Heart left ventricle (tissue), 16 donors: ENCODE data around the gene ASPSCR1. TPM values are rescaled to one million over a fixed set of nuclear protein-coding genes. Genes with fewer than 3 reads are reported as not detected.

Experiments
- ATAC-seq, 4 donors: fragments of 200-7000 bp; cut with Tn5 transposase; one replicate each; pipeline ENCODE4 v1.9.1; 2020 to 2022; ENCODE audit warnings: moderate library complexity in 4 of 4, mild to moderate bottlenecking in 3 of 4, moderate number of reproducible peaks in 1 of 4
- DNase-seq, 5 donors: peaks; one replicate each; pipeline ENCODE4 v3.0.0-alpha.2; 2020
- H3K27ac ChIP-seq, 12 donors: fragments of 200-600 bp; sonication (generic) in 4 of 12; one replicate each; pipeline versions ENCODE4 v1.5.0 to v1.8.0; 2016 to 2022; ENCODE audit warnings: mild to moderate bottlenecking in 2 of 12
- H3K27me3 ChIP-seq, 9 donors: fragments of 200-600 bp; sonication (generic) in 2 of 9; one replicate each; pipeline versions ENCODE4 v1.5.1 to v1.8.0; 2016 to 2022; ENCODE audit warnings: mild to moderate bottlenecking in 3 of 9
- H3K36me3 ChIP-seq, 9 donors: fragments of 200-600 bp; sonication (generic) in 2 of 9; one replicate each; pipeline versions ENCODE4 v1.5.0 to v1.8.0; 2018 to 2022; ENCODE audit warnings: mild to moderate bottlenecking in 2 of 9
- H3K4me1 ChIP-seq, 12 donors: fragments of 200-600 bp; sonication (generic) in 4 of 12; one replicate each; pipeline versions ENCODE4 v1.5.0 to v1.8.0; 2016 to 2022; ENCODE audit warnings: mild to moderate bottlenecking in 3 of 12
- H3K4me3 ChIP-seq, 12 donors: fragments of 200-600 bp; sonication (generic) in 4 of 12; one replicate each; pipeline versions ENCODE4 v1.5.0 to v1.8.0; 2017 to 2022; ENCODE audit warnings: mild to moderate bottlenecking in 9 of 12, moderate library complexity in 4 of 12
- H3K9me3 ChIP-seq, 12 donors: fragments of 200-600 bp; sonication (generic) in 4 of 12; one replicate each; pipeline versions ENCODE4 v1.5.0 to v1.8.0; 2016 to 2022; ENCODE audit warnings: mild to moderate bottlenecking in 1 of 12
- POLR2A ChIP-seq, 2 donors: fragments of 450-650 bp; IDR thresholded peaks; one replicate each; pipeline ENCODE4 v1.6.1; 2017; ENCODE audit warnings: antibody characterized with exemption in 2 of 2, mild to moderate bottlenecking in 2 of 2, moderate library complexity in 2 of 2
- WGBS, 4 donors: extraction: QIAGEN DNeasy Blood & Tissue Kit in 2 of 4; methylation state at CpG; one replicate each; pipeline versions ENCODE4 v1.1.5 to v1.1.7; 2013 to 2018; 5-methylcytosine and 5-hydroxymethylcytosine counted together
- intact Hi-C, 10 donors: fragments of 100-400 bp; cut with DNase I; formaldehyde crosslinking; loops; one replicate each; pipeline versions ENCODE4 v1.11.1 to v1.14.2; 2022
- polyA plus RNA-seq, 2 donors: library from polyadenylated mRNA; stranded (reverse); fragments of 200-250 nt; gene quantifications; one replicate each; pipeline ENCODE4 v1.2.3, GENCODE V29; 2013
- total RNA-seq, 9 donors: library from RNA; depleted of rRNA in 2 of 9; stranded (reverse); fragments of >200 nt in 2 of 9; fragmentation: NEBNext Ultra II Directional in 3 of 9; extraction: Animal tissue kit (Norgen Biotek cat#: 25700) in 3 of 9; gene quantifications; one replicate each; pipeline versions ENCODE4 v1.1.0 to v1.2.4, GENCODE V29; 2016 to 2023
- TF ChIP-seq, protein P1 (sequence below), 12 donors: fragments of 200-600 bp; sonication (generic) in 4 of 12; IDR thresholded peaks; one replicate each; pipeline versions ENCODE4 v1.5.0 to v1.8.0; 2018 to 2022; ENCODE audit warnings: antibody characterized with exemption in 12 of 12, mild to moderate bottlenecking in 5 of 12
- donor health status: ischemic (EF 13 %, LVEDD 7.1; RV severe dilation, severe dysfunction).
- donor health status: healthy with polysubstance abuse.
- donor health status: DM: no; HTN: yes; CAD: no.
- donor health status: DM: no; HTN: no; CAD: no.
- donor health status: ischemic (EF 25% LVEDD 6.9; RV normal size, moderate dysfunction).
- donor health status: ischemic (EF 25% LVEDD 5.7; RV mildly dilated, moderate dysfunction).
- donor health status: healthy.
- donor health status: DM: yes; HTN: yes; CAD: no.
- donor health status: ischemic (EF 35%, LVEDD 5.7; RV mildly dilated, moderate dysfunction).
- donor health status: nonischemic (EF 11% LVEDD 7.7; RV severe dilation, severe dysfunction).
- donor health status: DM: yes; HTN: yes; CAD: no.
- donor health status: PGD.
- donor health status: ischemic (EF 29% LVEDD 5.4; RV normal size, mild dysfunction).
- donor health status: nonischemic (EF 23%, LVEDD 6.1; RV moderate dilation, normal function).

Gene ASPSCR1
- total and polyA plus RNA-seq, 11 donors = 15.1 to 43.6 (median 22.9) TPM

- Histone ChIP-seq H3K4me3 (peak overlapping the region; percentile 23 to 62 (median 52)), H3K36me3 (peaks cover 0 to 5% (median 0%) of the 10 kb centered on the region in 9 donors), H3K9me3 (no peaks in the 10 kb centered on the region), H3K4me1 (peaks cover 0 to 37% (median 16%) of the 10 kb centered on the region in 12 donors), H3K27me3 (peaks cover 0 to 9% (median 0%) of the 10 kb centered on the region in 9 donors), H3K27ac (peak overlapping the region in 2 of 12 donors; percentile 3 to 50)
- DNase-seq (peak; percentile 79 to 94 (median 85)), ATAC-seq (peak; percentile 43 to 89 (median 79))
- intact Hi-C loops = loop anchor here in 9 of 10 donors (1.0 to 10.0 kb wide), 8 partner anchors 74 to 294 kb away; no protein-coding TSS in a partner anchor
- WGBS, 4 donors = 1 to 2% (median 1%) methylated on average over 39 to 94 of the region's 94 CpGs
- TF ChIP-seq, protein P1, sequence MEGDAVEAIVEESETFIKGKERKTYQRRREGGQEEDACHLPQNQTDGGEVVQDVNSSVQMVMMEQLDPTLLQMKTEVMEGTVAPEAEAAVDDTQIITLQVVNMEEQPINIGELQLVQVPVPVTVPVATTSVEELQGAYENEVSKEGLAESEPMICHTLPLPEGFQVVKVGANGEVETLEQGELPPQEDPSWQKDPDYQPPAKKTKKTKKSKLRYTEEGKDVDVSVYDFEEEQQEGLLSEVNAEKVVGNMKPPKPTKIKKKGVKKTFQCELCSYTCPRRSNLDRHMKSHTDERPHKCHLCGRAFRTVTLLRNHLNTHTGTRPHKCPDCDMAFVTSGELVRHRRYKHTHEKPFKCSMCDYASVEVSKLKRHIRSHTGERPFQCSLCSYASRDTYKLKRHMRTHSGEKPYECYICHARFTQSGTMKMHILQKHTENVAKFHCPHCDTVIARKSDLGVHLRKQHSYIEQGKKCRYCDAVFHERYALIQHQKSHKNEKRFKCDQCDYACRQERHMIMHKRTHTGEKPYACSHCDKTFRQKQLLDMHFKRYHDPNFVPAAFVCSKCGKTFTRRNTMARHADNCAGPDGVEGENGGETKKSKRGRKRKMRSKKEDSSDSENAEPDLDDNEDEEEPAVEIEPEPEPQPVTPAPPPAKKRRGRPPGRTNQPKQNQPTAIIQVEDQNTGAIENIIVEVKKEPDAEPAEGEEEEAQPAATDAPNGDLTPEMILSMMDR (IDR thresholded peaks at IDR 0.05) = peak; percentile 86 to 98 (median 95)
- no peak for TF ChIP-seq POLR2A (IDR thresholded peaks at IDR 0.05)
These were observed 53.3 kb downstream of the ASPSCR1 start for GRCh38 chr17:82030470-82031302.

GRCh38 chr17:82031303-82031884, 54.0 kb downstream of the ASPSCR1 start, which contains the start of gene RAC3:
Gene RAC3 (plus strand): TSS chr17:82031678. CDS start chr17:82031762, 84 bp downstream.
- H3K36me3 ChIP-seq = peaks cover 0 to 5% (median 0%) of the 10 kb centered on the region in 9 donors
- no peak for DNase-seq
- peaks cover 2 to 44% (median 22%) of the 10 kb centered on the region in 12 donors for H3K4me1 ChIP-seq
- H3K9me3 ChIP-seq = no peaks in the 10 kb centered on the region
- TF ChIP-seq, protein P1 (IDR thresholded peaks at IDR 0.05) = no peak
- TF ChIP-seq POLR2A (IDR thresholded peaks at IDR 0.05) = no peak
- H3K4me3 ChIP-seq = peak within 1 kb of the TSS; percentile 23 to 62 (median 52)
- H3K27me3 ChIP-seq = peaks cover 0 to 9% (median 0%) of the 10 kb centered on the region in 9 donors
- H3K27ac ChIP-seq = peak within 1 kb of the TSS in 3 of 12 donors; percentile 3 to 50 (median 10)
- intact Hi-C loops = loop anchor here in 6 of 10 donors (2.0 to 10.0 kb wide), 6 partner anchors 73 to 293 kb away; no protein-coding TSS in a partner anchor
- no peak for ATAC-seq
- 0 to 1% (median 1%) methylated on average over 1 to 96 of the region's 96 CpGs for WGBS, 4 donors

DNA sequence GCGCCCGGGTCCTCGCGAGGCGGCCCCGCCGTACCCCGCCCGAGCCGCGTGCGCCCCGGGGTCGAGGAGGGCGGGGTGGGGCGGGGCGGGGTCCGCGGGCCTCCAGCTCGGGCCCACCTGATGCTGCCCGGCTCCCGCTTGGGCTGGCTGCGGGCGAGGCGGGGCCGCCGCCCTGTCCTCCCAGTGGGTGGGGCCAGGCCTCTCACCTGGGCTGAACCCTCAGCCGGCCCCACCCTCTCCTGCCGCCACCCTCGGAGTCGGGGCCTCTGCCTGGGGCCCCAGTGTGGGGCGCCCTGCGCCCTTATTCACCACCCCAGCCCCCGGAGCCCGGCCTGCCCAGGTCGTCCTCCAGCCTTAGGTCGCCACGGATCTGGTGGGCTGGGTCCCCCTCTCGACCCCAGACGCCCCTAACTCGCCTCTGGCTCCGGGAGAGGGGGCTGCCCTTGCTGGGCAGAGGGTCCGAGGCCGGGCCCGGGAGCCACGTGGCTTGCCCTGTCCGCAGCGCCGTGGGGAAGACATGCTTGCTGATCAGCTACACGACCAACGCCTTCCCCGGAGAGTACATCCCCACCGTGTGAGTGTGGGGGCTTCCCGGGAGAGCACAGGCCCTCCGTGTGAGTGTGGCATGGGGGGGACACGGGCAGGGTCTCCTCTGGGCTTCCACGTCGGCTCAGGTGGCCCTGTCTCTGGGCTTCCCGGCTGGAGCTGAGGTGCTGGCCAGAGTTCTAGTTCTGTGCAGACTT, 54.6 kb downstream of the ASPSCR1 start:
- Histone ChIP-seq H3K27me3 (peaks cover 0 to 9% (median 0%) of the 10 kb centered on the region in 9 donors), H3K4me1 (peaks cover 6 to 51% (median 27%) of the 10 kb centered on the region in 12 donors), H3K4me3 (peak overlapping the region in 11 of 12 donors; percentile 11 to 54 (median 29)), H3K9me3 (no peaks in the 10 kb centered on the region), H3K36me3 (peaks cover 0 to 5% (median 0%) of the 10 kb centered on the region in 9 donors), H3K27ac (peak overlapping the region in 1 of 12 donors; percentile 10)
- WGBS, 4 donors = 11 to 71% (median 22%) methylated on average over 3 to 59 of the region's 59 CpGs
- TF ChIP-seq, protein P1 (IDR thresholded peaks at IDR 0.05) = no peak
- TF ChIP-seq POLR2A (IDR thresholded peaks at IDR 0.05) = no peak
- ATAC-seq (no peak), DNase-seq (no peak)
- intact Hi-C loops = loop anchor here in 6 of 10 donors (2.0 to 10.0 kb wide), 6 partner anchors 73 to 293 kb away; no protein-coding TSS in a partner anchor
